Uterus (tissue), 4 donors: ENCODE data around the gene HOXD1. TPM values are rescaled to one million over a fixed set of nuclear protein-coding genes. Genes with fewer than 3 reads are reported as not detected.
A peak's percentile ranks its signal among the peaks of the same experiment; 100 is the strongest.

Experiments used
- DNase-seq, 2 donors: peaks; one replicate each; pipeline ENCODE4 v3.0.0-alpha.2; 2019 to 2020
- H3K27ac ChIP-seq, 2 donors: fragments of 200-600 bp; sonication (generic); 1 replicate in 1 of 2; 2 replicates in 1 of 2; pipeline ENCODE4 v1.5.1; 2016 to 2018
- H3K27me3 ChIP-seq, 2 donors: fragments of 200-600 bp; sonication (generic); one replicate each; pipeline ENCODE4 v1.5.1; 2018 to 2019; ENCODE audit warnings: control low read depth in 1 of 2
- H3K36me3 ChIP-seq, 2 donors: fragments of 200-600 bp; sonication (generic); one replicate each; pipeline ENCODE4 v1.5.1; 2019; ENCODE audit warnings: control low read depth in 1 of 2
- H3K4me1 ChIP-seq, 2 donors: fragments of 200-600 bp; sonication (generic); one replicate each; pipeline ENCODE4 v1.5.1; 2018 to 2019; ENCODE audit warnings: control low read depth in 1 of 2
- H3K4me3 ChIP-seq, 2 donors: fragments of 200-600 bp; sonication (generic); 1 replicate in 1 of 2; 2 replicates in 1 of 2; pipeline ENCODE4 v1.5.1; 2018 to 2019; ENCODE audit warnings: mild to moderate bottlenecking in 1 of 2
- H3K9me3 ChIP-seq, 2 donors: fragments of 200-600 bp; sonication (generic); one replicate each; pipeline ENCODE4 v1.5.1; 2019; ENCODE audit warnings: control low read depth in 1 of 2
- POLR2A ChIP-seq, 2 donors: fragments of 450-650 bp; IDR thresholded peaks; one replicate each; pipeline ENCODE4 v1.6.1; 2016; ENCODE audit warnings: antibody characterized with exemption in 2 of 2, mild to moderate bottlenecking in 1 of 2, moderate library complexity in 1 of 2
- intact Hi-C: fragments of 100-400 bp; cut with DNase I; formaldehyde crosslinking; loops from one replicate; pipeline ENCODE4 v1.15.1; 2023; ENCODE audit warnings: low total_unique reads
- total RNA-seq, 4 donors: library from RNA; depleted of rRNA in 3 of 4; stranded (reverse); fragments of >200 nt in 3 of 4; gene quantifications; one replicate each; pipeline versions ENCODE4 v1.1.0 to v1.2.4, GENCODE V29; 2014 to 2023
- TF ChIP-seq, protein P1 (sequence below), 4 experiments: fragments of 200-600 bp in 2 of 4; fragments of 450-650 bp in 2 of 4; sonication (generic) in 2 of 4; IDR thresholded peaks; one replicate each; pipeline ENCODE4 v1.5.1; 2016 to 2019; ENCODE audit warnings: antibody characterized with exemption in 4 of 4, mild to moderate bottlenecking in 2 of 4, moderate library complexity in 1 of 4
- donor health status: DM: yes; HTN: yes; CAD: no.

The HOXD1 gene
- total RNA-seq, 4 donors from 2014 or later, result 0.21 to 2.9 (median 0.52) TPM; not detected in 1

DNA sequence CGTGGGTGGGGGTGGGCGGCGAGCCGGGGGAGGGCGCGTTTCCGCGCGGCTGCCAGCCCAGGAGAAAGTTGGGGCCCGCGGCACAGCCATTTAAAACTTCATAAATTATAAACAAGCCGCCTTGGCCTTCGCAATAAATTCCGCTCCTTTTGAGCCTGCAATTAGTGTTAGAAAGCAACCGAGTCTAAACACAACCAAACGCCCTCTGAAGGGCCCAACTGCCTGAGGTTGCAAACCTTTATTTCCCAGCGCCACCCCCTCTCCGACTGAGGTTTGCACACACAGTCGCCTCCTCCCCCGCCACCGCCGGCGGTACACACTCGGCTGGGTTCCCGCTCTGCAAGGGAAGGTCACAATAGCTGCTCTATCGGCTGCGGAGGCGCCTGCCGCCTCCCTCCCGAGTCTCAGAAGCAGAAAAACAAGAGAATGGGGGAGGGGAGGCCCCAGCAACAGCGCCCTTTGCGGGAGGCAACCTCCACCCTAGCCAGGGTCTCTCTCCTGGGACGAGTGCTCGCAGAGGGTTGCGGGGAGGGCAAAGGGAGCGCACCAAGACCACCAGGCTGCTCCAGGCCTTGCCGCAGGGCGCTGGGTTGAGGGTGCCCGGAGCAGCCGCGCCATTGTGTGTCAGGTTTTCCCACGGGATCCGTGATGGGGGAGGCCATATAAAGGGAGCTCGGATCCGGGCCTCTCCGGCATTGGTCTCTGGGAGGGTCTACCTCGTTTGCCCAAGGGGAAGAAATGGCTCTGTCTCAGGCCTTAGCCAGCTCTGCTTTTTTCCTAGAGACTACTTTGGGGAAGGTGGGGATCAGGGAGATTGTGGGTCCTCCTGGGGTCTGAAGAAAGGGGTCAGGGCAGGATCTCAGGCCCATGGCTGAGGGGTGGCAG lies 13.4 kb upstream of the HOXD1 start:
- no peaks in the 10 kb centered on the region for H3K4me1 ChIP-seq
- peak overlapping the region; percentile 75 to 83 for H3K27ac ChIP-seq
- H3K9me3 ChIP-seq, result no peaks in the 10 kb centered on the region
- DNase-seq, result peak; percentile 71
- peak overlapping the region; percentile 20 to 22 for H3K4me3 ChIP-seq
- H3K27me3 ChIP-seq, result no peaks in the 10 kb centered on the region
- no peaks in the 10 kb centered on the region for H3K36me3 ChIP-seq
- intact Hi-C loops, result no loop called here
- TF ChIP-seq, protein P1, sequence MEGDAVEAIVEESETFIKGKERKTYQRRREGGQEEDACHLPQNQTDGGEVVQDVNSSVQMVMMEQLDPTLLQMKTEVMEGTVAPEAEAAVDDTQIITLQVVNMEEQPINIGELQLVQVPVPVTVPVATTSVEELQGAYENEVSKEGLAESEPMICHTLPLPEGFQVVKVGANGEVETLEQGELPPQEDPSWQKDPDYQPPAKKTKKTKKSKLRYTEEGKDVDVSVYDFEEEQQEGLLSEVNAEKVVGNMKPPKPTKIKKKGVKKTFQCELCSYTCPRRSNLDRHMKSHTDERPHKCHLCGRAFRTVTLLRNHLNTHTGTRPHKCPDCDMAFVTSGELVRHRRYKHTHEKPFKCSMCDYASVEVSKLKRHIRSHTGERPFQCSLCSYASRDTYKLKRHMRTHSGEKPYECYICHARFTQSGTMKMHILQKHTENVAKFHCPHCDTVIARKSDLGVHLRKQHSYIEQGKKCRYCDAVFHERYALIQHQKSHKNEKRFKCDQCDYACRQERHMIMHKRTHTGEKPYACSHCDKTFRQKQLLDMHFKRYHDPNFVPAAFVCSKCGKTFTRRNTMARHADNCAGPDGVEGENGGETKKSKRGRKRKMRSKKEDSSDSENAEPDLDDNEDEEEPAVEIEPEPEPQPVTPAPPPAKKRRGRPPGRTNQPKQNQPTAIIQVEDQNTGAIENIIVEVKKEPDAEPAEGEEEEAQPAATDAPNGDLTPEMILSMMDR (IDR thresholded peaks at IDR 0.05), result no peak
- TF ChIP-seq POLR2A (IDR thresholded peaks at IDR 0.05), result no peak

DNA sequence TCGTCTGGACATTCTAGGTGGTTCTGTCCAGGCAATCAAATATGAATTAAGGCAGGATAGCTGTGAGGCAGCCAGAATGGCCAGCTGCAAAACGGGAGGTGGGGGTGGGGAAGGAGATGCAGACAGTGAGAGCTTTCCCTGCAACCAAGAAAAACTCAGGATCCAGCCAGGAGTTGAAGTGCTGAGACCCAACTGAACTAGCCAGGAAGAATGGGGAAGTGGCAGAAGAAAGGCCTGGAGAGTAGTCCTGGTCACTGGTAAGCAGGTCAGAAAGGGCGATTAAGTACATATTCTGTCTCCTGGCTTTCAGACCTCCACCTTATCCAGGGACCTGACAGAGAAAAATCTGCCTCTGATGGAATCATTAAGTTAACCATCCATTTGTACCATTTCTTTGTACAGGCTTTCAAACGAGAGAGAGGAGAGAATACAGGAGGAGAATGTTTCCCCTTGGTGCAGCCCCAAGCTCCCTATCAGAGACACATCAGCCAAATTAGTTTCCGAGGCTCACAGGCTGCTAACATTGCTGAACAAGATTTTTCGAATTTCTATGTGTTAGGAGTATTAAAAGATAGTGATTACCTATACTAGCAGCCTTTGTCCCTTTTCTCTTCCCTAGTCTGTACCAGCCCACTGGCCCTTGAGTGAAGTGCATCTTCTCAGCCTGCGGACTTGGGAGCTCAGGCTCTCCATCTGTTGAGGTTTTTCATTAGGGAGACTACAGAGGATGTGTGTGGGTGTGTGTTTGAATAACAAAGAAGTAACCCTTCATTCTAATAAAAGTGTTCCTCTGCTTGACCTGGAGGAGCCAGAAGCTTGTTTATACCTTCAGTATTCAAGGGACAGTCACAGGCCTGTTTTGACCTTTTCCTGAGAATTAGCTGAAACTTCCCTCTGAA lies 12.5 kb upstream of the HOXD1 start:
- Histone ChIP-seq H3K27ac (peak overlapping the region; percentile 75 to 83), H3K27me3 (no peaks in the 10 kb centered on the region), H3K4me1 (no peaks in the 10 kb centered on the region), H3K9me3 (no peaks in the 10 kb centered on the region), H3K36me3 (no peaks in the 10 kb centered on the region), H3K4me3 (no peak overlapping the region)
- peak in 1 of 2 donors; percentile 26 for DNase-seq
- intact Hi-C loops, result no loop called here
- TF ChIP-seq, protein P1 (IDR thresholded peaks at IDR 0.05), result no peak
- no peak for TF ChIP-seq POLR2A (IDR thresholded peaks at IDR 0.05)

DNA sequence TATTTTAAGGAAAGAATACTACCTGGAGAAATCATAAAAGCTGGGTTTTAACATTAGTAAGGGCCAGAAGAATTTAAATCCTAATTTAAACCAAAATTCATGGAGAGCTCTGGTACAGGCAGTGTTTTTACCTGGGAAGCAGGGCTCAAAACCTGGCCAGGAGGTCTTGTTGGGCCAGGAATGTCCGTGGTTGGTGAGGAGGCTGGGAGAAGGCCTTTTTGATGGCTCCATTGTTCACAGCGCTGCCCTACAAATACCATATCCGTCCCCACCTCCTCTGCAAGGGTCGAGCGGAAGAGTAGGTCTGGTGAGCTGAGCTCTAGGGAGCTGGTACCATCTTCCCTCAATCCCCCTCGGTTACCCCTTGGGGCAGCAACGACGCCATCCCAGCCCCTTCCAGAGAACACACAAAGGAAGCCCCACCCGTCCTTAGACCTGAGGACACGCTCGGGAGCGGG lies 10.9 kb upstream of the HOXD1 start:
- Histone ChIP-seq H3K36me3 (no peaks in the 10 kb centered on the region), H3K27me3 (no peaks in the 10 kb centered on the region), H3K4me1 (no peaks in the 10 kb centered on the region), H3K9me3 (no peaks in the 10 kb centered on the region), H3K4me3 (peak overlapping the region in 1 of 2 donors; percentile 31), H3K27ac (peak overlapping the region; percentile 76 to 78)
- no peak for TF ChIP-seq POLR2A (IDR thresholded peaks at IDR 0.05)
- TF ChIP-seq, protein P1 (IDR thresholded peaks at IDR 0.05), result no peak
- DNase-seq, result no peak
- intact Hi-C loops, result no loop called here

DNA sequence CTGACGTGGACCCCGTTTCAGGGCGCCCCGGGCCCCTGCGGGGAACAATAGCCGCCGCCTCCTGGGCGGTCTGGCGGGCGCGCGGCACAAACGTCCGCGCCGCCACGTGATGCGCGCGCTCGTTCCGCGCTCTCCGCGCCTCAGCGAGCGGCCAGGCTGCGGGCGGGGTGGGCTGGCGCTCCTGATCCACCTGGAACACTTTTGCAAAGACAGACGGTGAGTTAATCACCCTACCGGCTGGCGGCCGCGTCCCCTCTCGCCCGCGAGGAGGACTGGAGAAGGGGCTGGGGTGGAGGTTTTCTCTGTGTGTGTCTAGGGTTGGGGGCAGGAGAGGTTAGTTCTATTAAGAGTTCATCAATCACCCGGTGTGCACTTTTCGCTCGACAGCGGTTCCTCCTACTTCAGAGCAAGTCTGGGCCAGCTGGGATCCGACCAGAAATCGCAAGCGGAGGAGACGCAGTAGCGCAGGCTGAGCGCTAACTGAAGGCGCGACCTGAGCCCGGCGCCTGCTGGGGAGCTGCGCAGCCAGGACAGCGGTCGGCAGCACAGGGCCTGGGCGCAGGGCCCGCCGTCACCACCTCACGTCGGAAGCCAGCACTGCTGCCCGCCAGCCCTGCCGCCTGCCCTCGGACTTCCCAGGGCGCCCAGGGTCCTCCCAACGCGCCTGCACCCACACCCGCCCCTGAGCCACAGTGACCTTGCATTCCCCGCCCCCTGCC lies 10.3 kb upstream of the HOXD1 start:
- H3K4me1 ChIP-seq, result no peaks in the 10 kb centered on the region
- peak overlapping the region; percentile 76 to 78 for H3K27ac ChIP-seq
- DNase-seq, result peak; percentile 46 to 62
- no peaks in the 10 kb centered on the region for H3K9me3 ChIP-seq
- H3K27me3 ChIP-seq, result no peaks in the 10 kb centered on the region
- TF ChIP-seq POLR2A (IDR thresholded peaks at IDR 0.05), result no peak
- TF ChIP-seq, protein P1 (IDR thresholded peaks at IDR 0.05), result no peak
- intact Hi-C loops, result no loop called here
- H3K36me3 ChIP-seq, result no peaks in the 10 kb centered on the region
- H3K4me3 ChIP-seq, result peak overlapping the region; percentile 16 to 31
